NK-92 (cell line): ENCODE results near the gene KIAA1755.

ENCODE experiments used
- DNase-seq: peaks from one replicate; lab custom pipeline; 2025; ENCODE audit not compliant: unreplicated experiment; lab: John Stamatoyannopoulos, UW

Gene KIAA1755

GRCh38 chr20:38190936-38191371 lies 69.6 kb downstream of the KIAA1755 start:
- DNase-seq = no peak

DNA sequence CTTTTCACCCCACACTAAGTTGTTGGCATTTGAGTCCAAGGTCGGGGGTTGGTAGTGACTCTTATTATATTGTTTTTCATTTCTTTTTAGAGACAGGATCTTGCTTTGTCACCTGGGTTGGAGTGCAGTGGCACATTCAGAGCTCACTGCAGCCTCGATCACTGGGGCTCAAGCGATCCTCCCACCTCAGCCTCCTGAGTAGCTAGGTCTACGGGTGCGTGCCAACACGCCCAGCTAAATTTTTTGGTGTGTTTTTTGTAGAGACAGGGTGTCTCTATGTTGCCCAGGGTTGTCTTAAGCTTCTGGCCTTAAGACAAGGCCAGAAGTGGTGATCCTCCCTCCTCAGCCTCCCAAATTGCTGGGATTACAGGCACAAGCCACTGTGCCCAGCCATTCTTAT lies 70.4 kb downstream of the KIAA1755 start:
- no peak for DNase-seq

- DNase-seq = no peak
Observed at GRCh38 chr20:38187517-38187916, 73.0 kb downstream of the KIAA1755 start.

DNA sequence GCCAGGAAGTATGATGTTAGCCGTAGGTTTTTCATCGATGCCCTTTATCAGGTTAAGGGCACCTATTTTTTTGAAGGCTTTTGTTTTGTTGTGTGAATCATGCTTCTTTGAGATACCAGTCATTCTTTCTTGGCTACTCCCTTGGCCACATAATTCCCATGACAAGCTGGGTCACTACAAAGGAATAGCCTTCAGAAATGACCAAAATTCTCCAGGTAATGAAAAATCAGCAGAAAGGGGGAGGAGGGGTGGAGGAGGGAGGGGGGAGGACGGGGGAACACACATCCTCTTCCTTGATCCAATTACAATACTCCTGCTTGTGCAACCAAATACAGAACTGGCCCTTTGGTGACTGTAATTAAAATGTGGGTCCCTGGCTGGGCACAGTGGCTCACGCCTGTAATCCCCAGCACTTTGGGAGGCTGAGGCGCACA lies 73.7 kb downstream of the KIAA1755 start:
- no peak for DNase-seq

GRCh38 chr20:38184101-38184500 lies 76.4 kb downstream of the KIAA1755 start:
- DNase-seq = no peak

GRCh38 chr20:38181971-38182370 lies 78.6 kb downstream of the KIAA1755 start:
- DNase-seq = no peak

GRCh38 chr20:38181207-38181801 lies 79.2 kb downstream of the KIAA1755 start:
- DNase-seq = no peak

DNA sequence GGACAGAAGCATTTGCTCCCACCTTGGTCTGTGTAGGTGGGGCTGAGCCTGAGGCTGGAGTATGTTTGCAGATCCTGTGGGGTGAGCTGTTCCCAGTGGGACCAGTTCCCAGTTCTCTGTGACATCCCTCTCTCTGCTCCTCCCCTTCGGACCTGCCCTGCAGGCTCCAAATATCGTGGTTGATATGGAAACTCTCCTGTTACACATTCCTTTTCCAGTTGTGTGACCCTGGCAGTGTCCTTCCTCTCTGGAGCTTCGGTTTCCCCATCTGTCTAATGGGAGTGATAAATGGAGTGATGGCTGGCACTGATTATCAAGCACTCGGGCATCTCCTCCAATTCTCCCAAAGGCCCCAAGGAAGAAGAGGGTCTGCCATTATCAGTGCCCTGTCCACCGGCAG lies 79.8 kb downstream of the KIAA1755 start:
- DNase-seq = no peak

DNA sequence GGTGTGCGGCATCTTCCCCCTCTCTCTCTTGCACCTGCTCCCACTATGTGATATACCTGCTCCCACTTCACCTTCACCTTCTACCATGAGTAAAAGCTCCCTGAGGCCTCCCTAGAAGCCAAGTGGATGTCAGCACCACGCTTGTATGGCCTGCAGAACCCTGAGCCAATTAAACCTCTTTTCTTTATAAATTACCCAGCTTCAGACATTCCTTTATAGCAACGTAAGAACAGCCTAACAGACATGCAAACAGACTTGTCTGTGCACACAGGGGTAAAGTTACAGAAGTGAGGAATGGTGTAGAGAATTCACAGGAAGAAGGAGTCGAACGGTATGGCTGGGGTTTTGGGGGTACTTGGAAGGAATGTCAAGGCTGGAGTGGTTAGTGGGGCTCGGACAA lies 80.7 kb downstream of the KIAA1755 start:
- DNase-seq = no peak

- no peak for DNase-seq
Observed at GRCh38 chr20:38178581-38178980, 82.0 kb downstream of the KIAA1755 start.

DNA sequence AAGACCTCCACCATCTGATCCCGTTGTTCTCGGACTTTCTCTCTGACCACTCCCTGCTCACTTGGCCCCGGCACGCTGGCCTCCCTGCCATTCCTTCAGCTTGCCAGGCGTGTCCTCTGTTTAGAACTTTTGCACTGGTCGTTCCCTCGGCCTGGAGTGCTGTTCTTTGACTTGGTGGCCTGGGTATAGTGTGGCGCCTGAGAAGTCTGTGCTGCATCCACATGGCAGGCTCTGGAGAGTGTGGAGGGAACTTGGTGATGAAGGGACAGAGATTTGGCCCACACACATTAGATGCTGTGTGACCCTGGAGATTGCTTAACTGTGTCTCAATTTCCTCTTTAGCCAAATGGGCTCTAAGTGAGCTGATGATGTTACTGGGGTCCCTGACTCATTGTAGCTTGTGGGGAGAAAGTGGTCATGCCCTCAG lies 82.5 kb downstream of the KIAA1755 start:
- DNase-seq = no peak

GRCh38 chr20:38177201-38177600 lies 83.3 kb downstream of the KIAA1755 start:
- DNase-seq = no peak

DNA sequence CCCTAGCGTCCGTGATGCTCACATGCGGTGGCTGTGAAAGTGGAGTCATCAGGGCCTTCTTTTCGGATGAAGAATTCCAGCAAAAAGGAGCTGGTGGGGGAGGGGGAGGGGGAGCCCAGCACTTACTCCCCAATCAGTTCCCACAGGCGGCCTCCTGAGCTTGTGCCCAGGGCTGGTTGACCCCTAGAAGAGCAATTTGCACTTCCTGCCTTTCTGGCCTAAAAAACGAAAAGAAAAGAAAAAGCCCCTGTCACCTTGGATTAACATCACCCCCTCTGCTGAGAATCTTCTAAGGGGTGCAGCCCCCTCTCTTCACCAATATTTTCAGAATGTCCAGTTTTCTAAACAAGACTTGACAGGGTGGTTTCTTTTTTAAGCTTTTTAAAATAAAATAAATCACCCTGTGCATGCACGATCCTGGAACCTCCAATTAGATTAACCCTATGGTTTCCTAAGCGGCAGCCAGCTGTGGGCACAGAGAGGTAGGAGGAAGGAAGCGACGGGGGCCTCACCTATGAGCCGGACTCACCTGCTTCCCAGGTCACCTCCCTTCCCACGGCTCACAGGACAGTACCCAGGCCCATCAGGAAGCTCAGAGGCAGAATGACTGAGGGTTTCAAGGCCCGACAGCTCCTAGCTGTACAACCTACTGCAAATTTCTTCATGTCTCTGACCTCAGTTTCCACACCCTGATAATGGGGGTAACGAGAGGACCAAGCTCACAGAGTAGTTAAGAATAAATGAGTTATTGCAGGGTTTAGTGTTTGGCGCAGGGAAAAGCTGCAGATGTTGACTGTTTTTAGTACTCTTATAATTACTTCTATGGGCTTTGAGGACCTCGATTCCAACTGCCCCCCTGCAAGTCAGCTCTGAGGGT lies 85.0 kb downstream of the KIAA1755 start:
- DNase-seq = no peak

- DNase-seq = no peak
Observed at GRCh38 chr20:38173237-38174156, 87.0 kb downstream of the KIAA1755 start.

DNA sequence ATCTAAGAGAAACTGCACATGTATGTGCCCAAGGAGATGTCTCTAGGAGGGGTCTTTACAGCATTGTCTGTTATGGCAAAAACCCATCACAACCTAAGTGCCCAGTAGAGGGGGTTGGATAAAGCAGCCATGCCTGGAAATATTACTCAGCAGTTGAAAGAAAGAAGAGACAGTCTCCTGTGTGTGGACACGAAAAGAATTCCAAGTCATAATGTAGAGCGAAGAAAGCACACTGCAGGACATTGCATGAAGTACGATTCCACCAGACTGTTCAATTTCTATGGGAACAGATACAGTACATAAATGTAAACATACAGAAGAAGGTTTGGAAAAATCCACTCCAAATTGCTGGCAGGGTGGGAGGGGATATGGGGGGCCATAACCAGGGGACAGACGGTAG lies 88.1 kb downstream of the KIAA1755 start:
- DNase-seq = no peak

DNA sequence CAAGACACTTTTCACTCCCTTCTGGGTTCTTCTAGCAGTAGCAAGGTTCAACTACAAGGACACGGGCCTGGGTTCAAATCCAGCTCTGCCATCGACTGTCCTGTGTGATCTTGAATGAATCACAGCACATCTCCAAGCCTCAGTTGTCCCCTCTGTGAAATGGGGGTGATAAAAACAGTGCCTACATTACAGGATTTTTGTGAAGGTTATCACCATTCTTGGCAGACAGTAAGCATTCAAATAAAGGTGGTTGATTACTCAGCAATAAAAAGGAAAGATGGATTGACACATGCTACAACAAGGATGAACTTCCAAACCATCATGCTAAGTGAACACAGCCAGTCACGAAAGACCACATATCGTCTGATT lies 88.9 kb downstream of the KIAA1755 start:
- no peak for DNase-seq

GRCh38 chr20:38170826-38171674 lies 89.5 kb downstream of the KIAA1755 start:
- DNase-seq = no peak

- no peak for DNase-seq
Observed at GRCh38 chr20:38170219-38170825, 90.2 kb downstream of the KIAA1755 start.

DNA sequence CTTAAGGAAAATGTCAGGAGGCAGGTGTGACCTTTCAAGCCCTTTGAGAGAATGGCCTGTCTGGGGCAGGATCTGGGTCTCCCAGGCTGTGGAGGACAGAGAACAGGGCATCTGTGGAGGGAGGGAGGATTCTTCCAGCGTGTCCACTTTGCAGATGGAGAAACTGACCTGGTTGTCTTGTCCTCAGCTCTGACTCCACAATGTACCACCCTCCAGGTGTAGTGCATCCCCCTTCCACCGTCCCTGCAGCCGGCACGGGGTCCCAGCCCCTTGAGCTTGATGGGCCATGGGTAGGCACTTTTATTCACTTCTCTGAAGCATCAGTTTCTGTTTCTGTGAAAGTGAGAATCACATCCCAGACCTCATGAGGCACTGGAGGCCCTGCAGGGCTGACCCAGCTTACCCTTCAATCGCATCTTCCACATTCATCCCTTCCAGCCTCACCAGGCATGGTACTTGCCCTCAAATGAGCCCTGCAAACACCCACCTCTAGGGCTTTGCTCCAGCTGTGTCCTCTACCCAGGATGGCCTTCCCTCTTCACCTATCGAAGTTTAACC lies 90.8 kb downstream of the KIAA1755 start:
- DNase-seq = no peak
